ENCODE measurements around the gene NOSIP.

NOSIP gene

DNA sequence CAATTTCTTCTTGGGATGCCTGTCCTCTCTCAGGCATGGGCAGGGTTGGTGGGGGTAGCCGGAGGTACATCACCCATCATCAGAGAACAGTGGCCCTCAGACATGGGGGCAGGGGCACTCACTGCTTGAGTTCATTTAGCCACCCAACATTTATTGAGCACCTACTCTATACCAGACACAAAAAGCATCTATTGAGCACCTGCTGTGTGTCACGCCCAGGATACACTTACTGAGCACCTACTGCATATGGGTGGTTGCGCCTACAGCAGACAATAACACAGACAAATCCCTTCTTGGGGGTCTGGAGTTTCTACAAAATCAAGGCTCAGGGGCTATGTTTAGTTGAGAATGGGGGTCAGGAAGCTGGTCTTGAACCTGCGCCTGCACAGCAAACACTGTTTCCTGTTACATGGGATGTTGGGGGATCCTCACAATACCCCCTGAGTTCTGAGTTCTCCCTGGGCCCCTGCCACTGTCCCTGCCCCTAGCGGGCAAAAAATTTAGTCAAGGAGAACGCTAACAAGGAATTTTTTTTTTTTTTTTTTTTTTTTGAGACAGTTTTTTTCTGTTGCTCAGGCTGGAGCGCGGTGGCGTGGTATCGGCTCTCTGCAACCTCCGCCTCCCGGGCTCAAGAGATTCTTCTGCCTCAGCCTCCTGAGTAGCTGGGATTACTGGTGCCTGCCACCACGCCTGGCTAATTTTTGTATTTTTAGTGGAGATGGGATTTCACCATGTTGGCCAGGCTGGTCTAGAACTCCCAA lies 41.0 kb downstream of the NOSIP start:
- no peak overlapping the region for H2AFZ ChIP-seq (ENCODE audit: low read depth, low read length)
- H3K27me3 ChIP-seq (ENCODE audit: insufficient read depth, low read length) = no peaks in the 10 kb centered on the region
- no peaks in the 10 kb centered on the region for H3K4me1 ChIP-seq (ENCODE audit: insufficient read depth, low read length)
- H3K4me3 ChIP-seq (ENCODE audit: low read length) = no peak overlapping the region
- peaks cover 13% of the 10 kb centered on the region for H3K36me3 ChIP-seq (ENCODE audit: insufficient read depth, low read length)
- no peaks in the 10 kb centered on the region for H3K9me3 ChIP-seq (ENCODE audit: low read length)

DNA sequence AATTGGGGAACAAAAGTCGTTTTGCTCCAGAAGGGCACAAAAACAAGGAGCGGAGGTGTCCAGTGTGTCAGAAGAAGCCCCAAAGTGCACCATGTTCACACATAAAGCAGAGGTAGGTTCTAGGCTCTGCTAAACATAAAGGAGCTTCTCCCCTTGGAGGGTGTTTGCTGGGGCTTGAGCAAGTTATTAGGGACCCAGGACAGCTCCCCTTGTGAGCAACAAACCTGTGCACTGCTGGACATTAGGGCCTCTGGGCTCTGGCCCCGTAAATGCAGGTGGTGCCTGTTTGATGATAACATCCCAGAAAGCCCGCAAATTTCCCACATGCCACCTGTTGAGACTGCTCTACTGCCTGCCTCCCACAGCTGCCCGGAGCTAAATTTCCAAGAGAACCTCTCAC lies 41.7 kb downstream of the NOSIP start:
- H3K9me3 ChIP-seq (ENCODE audit: low read length) = no peaks in the 10 kb centered on the region
- H3K27me3 ChIP-seq (ENCODE audit: insufficient read depth, low read length) = no peaks in the 10 kb centered on the region
- H3K36me3 ChIP-seq (ENCODE audit: insufficient read depth, low read length) = peaks cover 13% of the 10 kb centered on the region
- H3K4me3 ChIP-seq (ENCODE audit: low read length) = no peak overlapping the region
- no peak overlapping the region for H2AFZ ChIP-seq (ENCODE audit: low read depth, low read length)
- no peaks in the 10 kb centered on the region for H3K4me1 ChIP-seq (ENCODE audit: insufficient read depth, low read length)

DNA sequence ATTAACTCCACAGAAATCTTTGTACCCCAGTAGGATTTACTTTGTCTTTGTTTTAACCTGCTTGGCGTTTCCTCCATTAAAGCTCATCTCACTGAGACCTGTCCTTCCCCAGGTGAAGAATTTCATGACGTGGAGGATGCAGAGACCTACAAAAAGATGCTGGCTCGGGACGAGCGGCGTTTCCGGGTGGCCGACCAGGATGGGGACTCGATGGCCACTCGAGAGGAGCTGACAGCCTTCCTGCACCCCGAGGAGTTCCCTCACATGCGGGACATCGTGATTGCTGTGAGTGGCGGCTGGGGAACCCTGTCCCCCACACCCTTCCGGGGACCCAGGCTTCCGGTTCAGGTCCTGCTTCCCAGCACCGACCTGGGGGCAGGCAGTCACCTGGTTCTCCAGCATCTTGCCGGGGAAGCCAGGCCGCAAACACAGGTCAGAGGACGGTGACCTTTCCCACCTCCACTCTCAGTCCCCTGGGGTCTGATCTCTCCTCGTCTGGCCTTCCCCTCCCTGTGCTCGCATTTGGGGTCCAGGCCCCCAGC lies 43.4 kb downstream of the NOSIP start:
- Histone ChIP-seq H3K4me1 (ENCODE audit: insufficient read depth, low read length) (no peaks in the 10 kb centered on the region), H3K27me3 (ENCODE audit: insufficient read depth, low read length) (no peaks in the 10 kb centered on the region), H3K9me3 (ENCODE audit: low read length) (no peaks in the 10 kb centered on the region), H2AFZ (ENCODE audit: low read depth, low read length) (no peak overlapping the region), H3K4me3 (ENCODE audit: low read length) (no peak overlapping the region), H3K36me3 (ENCODE audit: insufficient read depth, low read length) (peaks cover 13% of the 10 kb centered on the region)

DNA sequence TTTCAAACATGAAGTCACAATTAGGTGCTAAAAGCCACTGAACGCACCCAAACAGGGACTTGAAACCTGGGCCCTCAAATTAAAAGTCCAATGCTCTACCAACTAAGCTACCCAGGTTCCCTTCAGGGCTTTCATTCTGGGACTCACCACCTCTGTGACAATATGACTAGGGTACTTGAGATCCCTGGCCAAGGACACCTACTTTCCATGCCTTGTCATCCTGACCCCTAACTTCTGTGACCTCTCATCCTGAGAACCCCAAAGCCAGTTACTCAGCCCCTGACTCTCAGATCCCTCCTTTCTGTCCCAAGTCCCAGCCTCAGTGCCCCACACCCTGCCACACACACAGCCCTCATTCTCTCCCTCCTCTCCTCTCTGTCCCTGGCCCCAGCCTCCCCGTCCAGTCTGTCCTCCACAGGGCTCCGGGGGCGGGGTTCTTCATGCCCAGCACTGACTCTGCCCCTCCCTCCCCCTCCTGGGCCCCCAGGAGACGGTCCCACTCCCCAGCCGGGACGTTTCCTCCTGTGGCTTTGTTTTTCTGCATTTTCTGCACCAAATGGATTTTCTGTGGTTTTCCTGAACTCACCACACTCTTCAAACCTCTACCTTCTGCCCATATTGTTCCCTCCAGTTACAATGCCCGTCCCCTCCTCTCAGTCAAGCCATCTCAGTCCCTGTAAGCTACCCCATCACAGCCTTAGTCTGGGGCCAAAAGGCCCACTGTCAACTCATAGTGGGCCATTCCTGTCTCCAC lies 45.5 kb downstream of the NOSIP start:
- peaks cover 13% of the 10 kb centered on the region for H3K36me3 ChIP-seq (ENCODE audit: insufficient read depth, low read length)
- no peaks in the 10 kb centered on the region for H3K27me3 ChIP-seq (ENCODE audit: insufficient read depth, low read length)
- H2AFZ ChIP-seq (ENCODE audit: low read depth, low read length) = no peak overlapping the region
- H3K4me1 ChIP-seq (ENCODE audit: insufficient read depth, low read length) = no peaks in the 10 kb centered on the region
- no peaks in the 10 kb centered on the region for H3K9me3 ChIP-seq (ENCODE audit: low read length)
- no peak overlapping the region for H3K4me3 ChIP-seq (ENCODE audit: low read length)

DNA sequence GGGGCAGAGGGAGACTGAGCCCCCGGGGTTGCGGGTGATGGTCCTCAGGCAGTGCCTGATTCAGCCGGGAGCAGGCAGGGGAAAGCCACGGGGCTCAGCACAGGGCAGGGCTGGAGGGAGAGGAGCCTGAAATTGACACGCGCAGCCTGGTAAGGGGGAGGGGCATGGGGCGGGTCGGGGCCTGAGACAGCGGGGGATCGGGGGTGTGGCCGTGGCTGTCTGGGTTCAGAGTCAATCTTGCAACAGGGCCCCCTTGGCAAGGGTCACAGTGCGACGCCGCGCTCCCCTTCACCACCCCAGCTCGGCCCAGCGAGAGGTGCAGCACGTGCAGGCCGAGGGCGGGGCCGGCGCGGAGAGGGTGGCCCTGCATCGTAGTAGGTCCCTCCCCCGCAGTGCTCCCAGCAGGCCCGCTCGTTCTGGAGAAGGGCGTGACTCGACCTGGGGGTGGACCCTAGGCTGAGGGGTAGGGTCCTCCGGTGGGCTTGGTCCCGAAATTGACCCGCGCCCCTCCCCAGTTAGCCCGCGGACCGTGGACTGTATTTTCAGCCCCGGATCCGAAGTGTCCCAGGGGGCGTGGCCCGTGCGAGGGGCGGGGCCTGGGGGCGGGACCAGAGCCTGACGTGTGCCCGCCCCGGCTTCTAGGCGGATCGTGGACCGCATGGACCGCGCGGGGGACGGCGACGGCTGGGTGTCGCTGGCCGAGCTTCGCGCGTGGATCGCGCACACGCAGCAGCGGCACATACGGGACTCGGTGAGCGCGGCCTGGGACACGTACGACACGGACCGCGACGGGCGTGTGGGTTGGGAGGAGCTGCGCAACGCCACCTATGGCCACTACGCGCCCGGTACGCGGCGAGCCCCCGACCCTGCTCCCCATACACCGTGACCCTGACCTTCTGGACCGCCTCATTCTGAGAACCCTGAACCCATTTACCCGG lies 46.5 kb downstream of the NOSIP start:
- no peak overlapping the region for H2AFZ ChIP-seq (ENCODE audit: low read depth, low read length)
- peaks cover 9% of the 10 kb centered on the region for H3K36me3 ChIP-seq (ENCODE audit: insufficient read depth, low read length)
- H3K4me3 ChIP-seq (ENCODE audit: low read length) = no peak overlapping the region
- no peaks in the 10 kb centered on the region for H3K27me3 ChIP-seq (ENCODE audit: insufficient read depth, low read length)
- no peaks in the 10 kb centered on the region for H3K4me1 ChIP-seq (ENCODE audit: insufficient read depth, low read length)
- no peaks in the 10 kb centered on the region for H3K9me3 ChIP-seq (ENCODE audit: low read length)

DNA sequence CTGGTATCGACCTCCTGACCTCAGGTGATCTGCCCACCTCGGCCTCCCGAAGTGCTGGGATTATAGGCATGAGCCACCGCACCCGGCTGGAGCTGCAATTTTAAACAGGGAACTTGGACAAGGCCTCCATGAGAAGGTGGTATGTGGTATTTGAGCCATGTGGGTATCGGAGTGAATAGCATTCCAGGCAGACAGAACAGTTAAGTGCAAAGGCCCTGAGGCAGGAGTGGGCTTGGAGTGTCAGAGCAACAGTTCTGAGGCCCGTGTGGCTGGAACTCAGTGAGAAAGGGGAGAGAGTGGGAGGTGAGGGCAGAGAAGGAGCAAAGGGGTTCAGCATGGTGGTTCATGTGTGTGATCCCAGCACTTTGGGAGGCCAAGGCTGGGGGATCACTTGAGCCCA lies 49.6 kb downstream of the NOSIP start:
- no peak overlapping the region for H3K4me3 ChIP-seq (ENCODE audit: low read length)

DNA sequence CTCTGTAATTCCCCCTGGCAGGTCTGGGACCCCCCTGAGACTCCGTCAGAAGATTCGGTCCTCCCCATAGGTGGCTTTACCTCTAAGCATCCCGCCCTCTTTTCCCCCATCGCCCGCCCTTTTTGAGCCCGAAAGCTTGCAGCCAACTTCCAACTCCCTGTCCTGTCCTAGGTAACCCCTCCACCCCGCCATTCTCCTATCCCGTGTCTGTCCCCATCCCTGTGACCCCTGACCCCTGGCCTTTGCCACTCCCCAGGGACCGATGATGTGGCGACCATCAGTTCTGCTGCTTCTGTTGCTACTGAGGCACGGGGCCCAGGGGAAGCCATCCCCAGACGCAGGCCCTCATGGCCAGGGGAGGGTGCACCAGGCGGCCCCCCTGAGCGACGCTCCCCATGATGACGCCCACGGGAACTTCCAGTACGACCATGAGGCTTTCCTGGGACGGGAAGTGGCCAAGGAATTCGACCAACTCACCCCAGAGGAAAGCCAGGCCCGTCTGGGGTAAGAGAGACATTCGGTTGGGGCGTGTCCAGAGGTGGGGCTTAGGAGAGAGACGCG lies 52.1 kb downstream of the NOSIP start:
- no peak overlapping the region for H3K4me3 ChIP-seq (ENCODE audit: low read length)
- no peaks in the 10 kb centered on the region for H3K27me3 ChIP-seq (ENCODE audit: insufficient read depth, low read length)
- H3K36me3 ChIP-seq (ENCODE audit: insufficient read depth, low read length) = peaks cover 6% of the 10 kb centered on the region
- H3K9me3 ChIP-seq (ENCODE audit: low read length) = peaks cover 2% of the 10 kb centered on the region
- H2AFZ ChIP-seq (ENCODE audit: low read depth, low read length) = no peak overlapping the region
- H3K4me1 ChIP-seq (ENCODE audit: insufficient read depth, low read length) = no peaks in the 10 kb centered on the region

More for the DNA sequence above, 49.6 kb downstream of the NOSIP start:
- Histone ChIP-seq H3K9me3 (ENCODE audit: low read length) (peaks cover 2% of the 10 kb centered on the region), H2AFZ (ENCODE audit: low read depth, low read length) (no peak overlapping the region), H3K27me3 (ENCODE audit: insufficient read depth, low read length) (no peaks in the 10 kb centered on the region), H3K36me3 (ENCODE audit: insufficient read depth, low read length) (peaks cover 3% of the 10 kb centered on the region), H3K4me1 (ENCODE audit: insufficient read depth, low read length) (no peaks in the 10 kb centered on the region)

DNA sequence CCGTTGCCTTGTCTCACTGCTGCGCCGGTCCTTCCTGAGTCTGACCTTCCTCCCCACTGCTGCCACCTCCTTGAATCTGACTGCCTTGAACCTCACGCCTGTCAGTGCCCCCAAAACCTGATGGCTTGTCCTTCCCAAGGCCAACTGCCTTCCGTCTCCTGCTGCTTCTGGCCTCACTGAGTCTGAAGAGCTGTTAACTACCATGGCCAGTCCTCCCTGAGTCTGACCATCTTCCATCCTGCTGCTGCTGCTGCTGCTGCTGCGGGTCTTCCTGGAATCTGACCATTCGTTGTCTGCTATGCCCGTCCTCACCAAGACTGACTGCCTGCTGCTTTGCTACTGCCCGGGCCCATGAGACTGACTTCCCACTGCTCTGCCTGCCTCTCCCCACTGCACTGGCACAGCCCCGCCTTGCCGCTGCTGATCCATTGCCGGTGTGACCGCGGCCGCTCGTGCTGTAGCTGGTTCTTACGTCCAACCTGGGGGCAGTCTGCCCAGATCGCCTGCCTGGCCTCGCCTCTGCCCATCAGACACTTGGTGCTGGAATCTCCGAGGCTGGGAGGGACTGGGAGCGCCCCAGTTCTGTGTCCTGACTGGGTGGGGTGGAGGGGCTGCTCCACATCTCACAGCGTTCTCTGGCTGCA lies 55.4 kb downstream of the NOSIP start:
- Histone ChIP-seq H2AFZ (ENCODE audit: low read depth, low read length) (no peak overlapping the region), H3K4me3 (ENCODE audit: low read length) (no peak overlapping the region), H3K4me1 (ENCODE audit: insufficient read depth, low read length) (no peaks in the 10 kb centered on the region), H3K27me3 (ENCODE audit: insufficient read depth, low read length) (no peaks in the 10 kb centered on the region), H3K9me3 (ENCODE audit: low read length) (peaks cover 2% of the 10 kb centered on the region), H3K36me3 (ENCODE audit: insufficient read depth, low read length) (peaks cover 6% of the 10 kb centered on the region)

DNA sequence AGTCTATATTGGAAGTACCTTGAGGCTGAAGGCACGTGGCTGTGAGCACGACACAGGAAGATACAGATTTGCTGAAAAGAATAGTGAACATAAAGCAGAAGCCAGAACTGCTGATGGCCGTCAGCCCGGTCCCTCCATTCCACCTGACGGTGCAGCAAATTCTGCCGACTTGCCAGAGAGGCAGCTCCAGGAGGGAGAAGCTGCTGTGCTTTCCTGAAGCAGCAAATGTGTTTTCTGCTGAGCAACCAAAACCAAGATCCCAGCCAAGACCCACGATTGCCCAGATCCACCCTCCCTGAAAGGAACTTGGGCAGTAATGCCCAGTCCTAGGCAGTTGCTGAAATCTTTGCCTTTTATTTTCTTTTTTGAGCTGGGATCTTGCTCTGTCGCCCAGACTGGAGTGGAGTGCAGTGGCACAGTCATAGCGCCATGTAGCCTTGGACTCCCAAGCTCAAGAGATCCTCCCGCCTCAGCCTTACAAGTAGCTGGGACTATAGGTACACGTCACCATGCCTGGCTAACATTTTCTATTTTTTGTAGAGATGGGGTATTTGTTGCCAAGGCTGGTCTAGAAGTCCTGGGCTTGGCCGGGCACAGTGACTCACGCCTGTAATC lies 59.5 kb downstream of the NOSIP start:
- Histone ChIP-seq H3K4me1 (ENCODE audit: insufficient read depth, low read length) (no peaks in the 10 kb centered on the region), H2AFZ (ENCODE audit: low read depth, low read length) (no peak overlapping the region), H3K4me3 (ENCODE audit: low read length) (no peak overlapping the region), H3K36me3 (ENCODE audit: insufficient read depth, low read length) (peaks cover 3% of the 10 kb centered on the region), H3K27me3 (ENCODE audit: insufficient read depth, low read length) (no peaks in the 10 kb centered on the region), H3K9me3 (ENCODE audit: low read length) (no peaks in the 10 kb centered on the region)

DNA sequence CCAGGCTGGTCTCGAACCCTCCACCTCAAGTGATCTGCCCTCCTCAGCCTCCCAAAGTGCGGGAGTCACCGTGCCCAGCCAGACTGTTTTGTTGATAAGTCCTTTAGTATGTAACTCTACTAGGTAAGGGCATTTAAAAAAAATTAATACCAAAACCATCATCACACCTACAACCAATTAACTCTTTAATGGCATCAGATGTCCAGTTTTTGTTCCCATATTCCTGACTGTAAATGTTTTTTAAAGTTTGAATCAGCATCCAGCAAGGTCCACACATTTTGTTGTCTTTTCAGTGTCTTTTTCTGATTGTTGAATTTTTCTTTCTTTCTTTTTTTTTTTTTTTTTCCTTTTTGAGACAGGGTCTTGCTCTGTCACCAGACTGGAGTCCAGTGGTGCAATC lies 62.3 kb downstream of the NOSIP start:
- Histone ChIP-seq H3K36me3 (ENCODE audit: insufficient read depth, low read length) (no peaks in the 10 kb centered on the region), H3K4me1 (ENCODE audit: insufficient read depth, low read length) (peaks cover 6% of the 10 kb centered on the region), H2AFZ (ENCODE audit: low read depth, low read length) (no peak overlapping the region), H3K27me3 (ENCODE audit: insufficient read depth, low read length) (no peaks in the 10 kb centered on the region), H3K9me3 (ENCODE audit: low read length) (no peaks in the 10 kb centered on the region), H3K4me3 (ENCODE audit: low read length) (no peak overlapping the region)

DNA sequence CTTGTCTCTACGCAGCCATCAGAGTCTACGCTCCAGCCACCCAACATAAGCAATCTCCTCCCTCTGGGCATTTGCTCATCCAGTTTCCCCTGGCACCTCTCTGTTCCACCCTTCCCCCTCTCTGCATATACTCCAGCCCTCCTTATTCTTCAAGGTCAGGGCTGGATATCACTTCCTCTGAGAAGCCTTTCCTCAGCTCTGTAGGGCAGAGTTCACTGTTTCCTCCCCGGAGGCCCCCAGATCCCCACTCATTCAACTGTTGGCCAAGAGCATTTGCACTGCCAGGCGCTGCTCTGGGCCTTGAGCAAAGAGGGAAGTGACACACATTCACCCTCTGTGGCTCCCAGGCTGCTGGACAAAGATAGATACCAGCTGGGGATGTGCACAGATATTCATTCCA lies 64.6 kb downstream of the NOSIP start:
- Histone ChIP-seq H3K9me3 (ENCODE audit: low read length) (no peaks in the 10 kb centered on the region), H3K4me1 (ENCODE audit: insufficient read depth, low read length) (peaks cover 17% of the 10 kb centered on the region), H2AFZ (ENCODE audit: low read depth, low read length) (no peak overlapping the region), H3K36me3 (ENCODE audit: insufficient read depth, low read length) (no peaks in the 10 kb centered on the region), H3K4me3 (ENCODE audit: low read length) (no peak overlapping the region), H3K27me3 (ENCODE audit: insufficient read depth, low read length) (no peaks in the 10 kb centered on the region)

DNA sequence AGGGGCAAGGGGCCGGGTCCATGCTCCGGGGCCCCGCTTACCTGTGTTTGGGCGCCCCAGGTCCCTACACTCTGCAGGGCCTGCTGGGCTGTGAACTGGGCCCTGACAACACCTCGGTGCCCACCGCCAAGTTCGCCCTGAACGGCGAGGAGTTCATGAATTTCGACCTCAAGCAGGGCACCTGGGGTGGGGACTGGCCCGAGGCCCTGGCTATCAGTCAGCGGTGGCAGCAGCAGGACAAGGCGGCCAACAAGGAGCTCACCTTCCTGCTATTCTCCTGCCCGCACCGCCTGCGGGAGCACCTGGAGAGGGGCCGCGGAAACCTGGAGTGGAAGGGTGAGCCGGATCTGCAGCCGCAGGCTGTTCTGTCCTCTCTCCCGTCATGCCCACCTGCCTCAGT lies 66.2 kb downstream of the NOSIP start:
- H3K27me3 ChIP-seq (ENCODE audit: insufficient read depth, low read length) = no peaks in the 10 kb centered on the region
- H2AFZ ChIP-seq (ENCODE audit: low read depth, low read length) = no peak overlapping the region
- peaks cover 17% of the 10 kb centered on the region for H3K4me1 ChIP-seq (ENCODE audit: insufficient read depth, low read length)
- no peak overlapping the region for H3K4me3 ChIP-seq (ENCODE audit: low read length)
- no peaks in the 10 kb centered on the region for H3K36me3 ChIP-seq (ENCODE audit: insufficient read depth, low read length)
- no peaks in the 10 kb centered on the region for H3K9me3 ChIP-seq (ENCODE audit: low read length)
